NCI-H69 (cell line): ENCODE results near the gene CHRNB2.

ENCODE experiments used
- DNase-seq: peaks from one replicate; lab custom pipeline; 2025; lab: John Stamatoyannopoulos, UW

CHRNB2 gene

GRCh38 chr1:154611150-154611862 lies 43.7 kb downstream of the CHRNB2 start:
- peak; percentile 36 for DNase-seq

DNA sequence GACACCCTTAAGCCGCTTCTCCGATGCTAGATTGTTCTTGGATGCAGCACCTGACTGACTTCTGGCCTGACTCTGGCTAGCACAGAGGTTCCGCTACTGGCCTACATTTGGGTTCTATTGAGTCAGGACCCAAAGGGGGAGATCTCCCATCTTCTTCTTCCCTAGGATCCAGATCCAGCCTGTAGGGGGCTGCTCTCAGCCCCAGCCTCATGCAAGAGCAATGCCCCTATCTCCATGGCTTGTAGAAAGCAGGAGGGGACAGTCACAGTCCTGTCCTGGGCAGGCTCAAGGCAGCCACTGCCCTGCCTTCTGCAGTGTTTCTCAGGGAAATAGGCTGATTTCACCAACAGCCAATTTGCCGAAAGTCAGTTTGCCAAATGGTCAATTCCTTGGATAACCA lies 46.7 kb downstream of the CHRNB2 start:
- no peak for DNase-seq

DNA sequence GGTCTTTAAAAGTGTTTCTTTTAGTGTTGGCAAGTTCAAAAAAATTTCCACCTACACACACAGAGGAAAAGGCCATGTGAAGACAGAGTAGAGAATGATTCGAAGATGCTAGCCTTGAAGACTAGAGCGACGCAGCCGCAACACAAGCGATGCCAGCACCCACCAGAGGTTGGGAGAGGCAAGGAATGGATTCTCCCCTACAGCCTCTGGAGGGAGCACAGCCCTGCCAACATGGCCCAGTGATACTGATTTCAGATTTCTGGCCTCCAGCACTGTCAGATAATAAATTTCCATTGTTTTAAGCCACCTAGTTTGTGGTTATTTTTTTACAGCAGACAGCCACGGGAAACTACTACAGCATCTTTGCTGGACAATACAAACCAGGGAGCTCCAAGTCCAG lies 47.3 kb downstream of the CHRNB2 start:
- DNase-seq = no peak

- DNase-seq = no peak
Observed at GRCh38 chr1:154615411-154615810, 47.8 kb downstream of the CHRNB2 start.

- no peak for DNase-seq
Observed at GRCh38 chr1:154616659-154617345, 49.2 kb downstream of the CHRNB2 start.

DNA sequence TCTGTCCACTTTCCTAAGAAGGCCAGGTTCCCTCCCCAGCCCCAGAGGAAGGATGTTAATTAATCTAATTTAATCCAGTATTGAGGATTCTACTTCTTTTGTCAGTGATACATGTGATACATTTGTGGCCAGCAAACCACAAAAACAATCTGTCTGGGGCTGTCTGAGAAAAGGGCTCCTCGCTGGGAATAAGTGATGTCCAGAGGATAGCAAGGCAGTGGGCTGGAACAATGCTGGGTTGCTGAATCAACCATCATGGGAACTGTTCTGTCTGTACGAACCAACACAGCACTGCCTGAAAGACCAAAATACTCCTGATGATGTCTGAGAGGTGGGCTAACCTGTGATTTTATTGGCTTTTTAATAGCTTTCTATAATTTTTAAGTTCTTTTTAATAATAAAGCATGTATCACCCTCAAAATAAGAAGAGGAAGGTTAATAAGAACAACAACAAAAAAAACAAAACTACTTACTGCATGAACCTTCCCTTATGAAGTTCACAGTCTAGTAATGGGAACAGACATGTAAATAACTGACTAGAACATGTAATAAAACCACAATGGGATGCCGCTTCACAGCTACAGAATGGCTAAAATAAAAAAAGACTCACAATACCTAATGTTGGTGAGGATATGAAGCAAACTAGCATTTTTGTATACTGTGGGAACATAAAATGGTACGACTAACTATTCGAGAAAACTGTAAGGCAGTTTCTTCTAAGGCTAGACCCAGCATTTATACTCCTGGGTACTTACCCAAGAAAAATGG lies 51.8 kb downstream of the CHRNB2 start:
- no peak for DNase-seq

- DNase-seq = no peak
Observed at GRCh38 chr1:154620751-154621150, 53.2 kb downstream of the CHRNB2 start.

GRCh38 chr1:154621875-154622274 lies 54.3 kb downstream of the CHRNB2 start:
- no peak for DNase-seq

GRCh38 chr1:154622503-154623039 lies 55.0 kb downstream of the CHRNB2 start:
- no peak for DNase-seq

- DNase-seq = no peak
Observed at GRCh38 chr1:154623358-154623757, 55.8 kb downstream of the CHRNB2 start.

DNA sequence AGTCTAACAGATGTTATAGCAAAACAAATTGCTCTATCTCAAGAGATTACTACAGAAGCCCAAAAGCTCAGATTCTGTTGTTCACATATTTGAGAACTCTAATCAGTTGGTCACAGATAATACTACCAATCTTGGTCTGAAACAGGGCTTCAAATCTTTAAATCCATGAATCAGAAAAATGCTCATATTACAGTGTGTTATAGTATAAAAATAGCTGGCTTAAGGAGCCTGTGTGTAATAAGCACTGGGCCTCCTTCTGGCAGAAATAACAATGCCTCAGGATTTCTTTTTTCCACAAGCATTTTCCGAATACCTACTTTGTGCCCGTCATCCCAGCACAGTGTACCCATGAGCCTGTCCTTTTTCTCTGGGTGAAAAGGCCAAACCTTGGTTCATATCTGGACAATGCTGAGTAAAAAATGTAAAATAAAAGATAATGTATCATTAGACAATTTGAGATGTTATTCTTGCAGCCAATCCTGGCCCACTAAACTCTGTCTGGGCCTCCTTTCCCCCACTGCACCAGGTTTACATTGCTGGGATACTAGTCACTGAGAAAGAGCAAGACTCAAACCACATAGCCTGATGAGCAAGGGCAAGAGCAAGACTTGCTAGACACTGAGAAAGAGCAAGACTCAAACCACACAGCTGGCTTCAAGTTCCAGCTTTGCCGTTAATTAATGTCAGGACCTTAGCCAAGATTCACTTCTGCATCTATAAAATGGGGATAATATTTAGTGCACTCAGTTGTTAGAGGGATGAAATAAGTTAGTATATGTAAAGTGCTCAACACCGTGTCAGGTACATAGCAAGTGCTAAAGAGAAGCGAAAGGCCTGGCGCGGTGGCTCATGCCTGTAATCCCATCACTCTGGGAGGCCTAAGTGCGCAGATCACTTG lies 57.4 kb downstream of the CHRNB2 start:
- no peak for DNase-seq

- DNase-seq = peak; percentile 54
Observed at GRCh38 chr1:154626456-154627256, 59.1 kb downstream of the CHRNB2 start.

- peak; percentile 97 for DNase-seq
Observed at GRCh38 chr1:154627257-154628120, 59.9 kb downstream of the CHRNB2 start.

DNA sequence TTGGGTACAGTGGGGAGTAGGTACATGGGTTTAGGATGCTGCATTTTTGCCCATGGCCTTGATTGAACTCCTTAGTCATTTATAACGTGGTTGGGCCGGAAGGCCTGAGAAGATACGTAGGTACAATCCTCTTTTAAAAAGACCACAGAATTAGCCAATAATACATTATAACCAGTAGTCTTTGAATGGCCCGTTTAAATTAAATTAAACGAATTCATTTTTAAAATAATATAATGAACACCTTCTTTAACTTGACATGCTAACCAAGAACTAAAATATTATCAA lies 60.5 kb downstream of the CHRNB2 start:
- DNase-seq = no peak

- no peak for DNase-seq
Observed at GRCh38 chr1:154629061-154629674, 61.6 kb downstream of the CHRNB2 start.
